Liver (tissue), 9 donors: ENCODE measurements around the gene ANKRD1. TPM values are rescaled to one million over a fixed set of nuclear protein-coding genes. Genes with fewer than 3 reads are reported as not detected.
A peak's percentile ranks its signal among the peaks of the same experiment; 100 is the strongest.

ENCODE experiments used
- DNase-seq: peaks from one replicate; pipeline ENCODE4 v3.0.0-alpha.2; 2017; ENCODE audit warnings: low spot score
- H3K27ac ChIP-seq, 2 donors: one replicate each; pipeline ENCODE4 v1.7.0; 2013; ENCODE audit warnings: inconsistent platforms in 2 of 2, low read length in 2 of 2, control low read depth in 1 of 2, low read depth in 1 of 2, mild to moderate bottlenecking in 1 of 2
- H3K27me3 ChIP-seq, 4 donors: one replicate each; pipeline versions ENCODE4 v1.6.1 to v1.7.0; 2013; ENCODE audit warnings: low read length in 3 of 4, inconsistent platforms in 1 of 4, mild to moderate bottlenecking in 1 of 4, moderate library complexity in 1 of 4; ENCODE audit not compliant: control insufficient read depth in 4 of 4, insufficient read depth in 4 of 4
- H3K36me3 ChIP-seq, 4 donors: one replicate each; pipeline versions ENCODE4 v1.6.1 to v1.7.0; 2013; ENCODE audit warnings: low read length in 3 of 4, mild to moderate bottlenecking in 3 of 4, low read depth in 1 of 4, moderate library complexity in 1 of 4; ENCODE audit not compliant: control insufficient read depth in 4 of 4, insufficient read depth in 3 of 4
- H3K4me1 ChIP-seq, 4 donors: one replicate each; pipeline versions ENCODE4 v1.6.1 to v1.7.0; 2013; ENCODE audit warnings: low read length in 3 of 4, mild to moderate bottlenecking in 3 of 4, moderate library complexity in 1 of 4; ENCODE audit not compliant: control insufficient read depth in 4 of 4, insufficient read depth in 4 of 4
- H3K4me3 ChIP-seq, 3 donors: one replicate each; pipeline versions ENCODE4 v1.6.1 to v1.7.0; 2013; ENCODE audit warnings: low read length in 3 of 3, control low read depth in 1 of 3, low read depth in 1 of 3, mild to moderate bottlenecking in 1 of 3
- H3K9ac ChIP-seq, 2 donors: one replicate each; pipeline ENCODE4 v1.7.0; 2013; ENCODE audit warnings: low read length in 2 of 2, mild to moderate bottlenecking in 2 of 2, moderate library complexity in 2 of 2, control low read depth in 1 of 2, low read depth in 1 of 2
- H3K9me3 ChIP-seq, 4 donors: one replicate each; pipeline versions ENCODE4 v1.6.1 to v1.7.0; 2013; ENCODE audit warnings: low read length in 3 of 4; ENCODE audit not compliant: control insufficient read depth in 4 of 4
- ATF3 ChIP-seq: IDR thresholded peaks from 2 replicates; pipeline ENCODE4 v1.6.1; 2016; ENCODE audit warnings: antibody characterized with exemption
- CTCF ChIP-seq: fragments of 150-350 bp; IDR thresholded peaks from 2 replicates; pipeline ENCODE4 v1.5.1; 2017; ENCODE audit warnings: improper control_type of control experiment, low read depth, low read length; ENCODE audit not compliant: missing input control
- FOXA1 ChIP-seq: IDR thresholded peaks from 2 replicates; pipeline ENCODE4 v1.6.1; 2016; ENCODE audit warnings: antibody characterized with exemption
- FOXA2 ChIP-seq: IDR thresholded peaks from 2 replicates; pipeline ENCODE4 v1.6.1; 2016; ENCODE audit warnings: antibody characterized with exemption
- HNF4A ChIP-seq, 2 donors: conservative IDR thresholded peaks; 2 replicates each; pipeline ENCODE4 v1.6.1; 2016; ENCODE audit warnings: antibody characterized with exemption in 2 of 2, mild to moderate bottlenecking in 2 of 2
- HNF4G ChIP-seq: IDR thresholded peaks from 2 replicates; pipeline ENCODE4 v1.6.1; 2016; ENCODE audit warnings: antibody characterized with exemption
- JUND ChIP-seq, 2 donors: IDR thresholded peaks; 2 replicates each; pipeline ENCODE4 v1.6.1; 2016; ENCODE audit warnings: antibody characterized with exemption in 2 of 2
- NR2F2 ChIP-seq: IDR thresholded peaks from 2 replicates; pipeline ENCODE4 v1.6.1; 2016; ENCODE audit warnings: antibody characterized with exemption
- RAD21 ChIP-seq, 2 donors: IDR thresholded peaks; 2 replicates each; pipeline ENCODE4 v1.6.1; 2016; ENCODE audit warnings: antibody characterized with exemption in 2 of 2, mild to moderate bottlenecking in 2 of 2
- RXRA ChIP-seq, 2 donors: IDR thresholded peaks; 2 replicates each; pipeline ENCODE4 v1.6.1; 2017 to 2018; ENCODE audit warnings: antibody characterized with exemption in 2 of 2, mild to moderate bottlenecking in 1 of 2
- SP1 ChIP-seq: IDR thresholded peaks from 2 replicates; pipeline ENCODE4 v1.6.1; 2018; ENCODE audit warnings: antibody characterized with exemption, mild to moderate bottlenecking
- TAF1 ChIP-seq: conservative IDR thresholded peaks from 2 replicates; pipeline ENCODE4 v1.6.1; 2016; ENCODE audit warnings: antibody characterized with exemption, mild to moderate bottlenecking
- YY1 ChIP-seq: IDR thresholded peaks from 2 replicates; pipeline ENCODE4 v1.6.1; 2016; ENCODE audit warnings: antibody characterized with exemption, mild to moderate bottlenecking
- WGBS: extraction: QIAGEN DNeasy Blood & Tissue Kit; methylation state at CpG from one replicate; pipeline ENCODE4 v1.1.7; 2013; 5-methylcytosine and 5-hydroxymethylcytosine counted together
- polyA plus RNA-seq, 2 donors: library from polyadenylated mRNA; stranded (reverse) in 1 of 2; unstranded in 1 of 2; fragments of 200-250 nt in 1 of 2; fragments of >200 nt in 1 of 2; fragmentation: Nextera tagmentation in 1 of 2; extraction: Ambion mirVana in 1 of 2; gene quantifications; one replicate each; pipeline versions ENCODE4 v1.2.1 to v1.2.3, GENCODE V29; 2013 to 2015
- total RNA-seq, 2 donors: library from RNA; depleted of rRNA; stranded (reverse); fragments of >200 nt; gene quantifications; one replicate each; pipeline ENCODE4 v1.2.3, GENCODE V29; 2014
- TF ChIP-seq, protein P1 (sequence below): IDR thresholded peaks from 2 replicates; pipeline ENCODE4 v1.6.1; 2016; ENCODE audit warnings: antibody characterized with exemption
- donor health status: healthy.
- donor health status: healthy.
- donor health status: healthy.
- donor health status: healthy.
- donor health status: healthy.

The ANKRD1 gene
- total and polyA plus RNA-seq, 4 donors, result 0.16 to 0.25 TPM; not detected in 2

- H3K9ac ChIP-seq, result no peak overlapping the region
- no peaks in the 10 kb centered on the region for H3K36me3 ChIP-seq
- peaks cover 0 to 3% (median 0%) of the 10 kb centered on the region in 4 donors for H3K4me1 ChIP-seq
- no peak for DNase-seq
- TF ChIP-seq SP1 (no peak), CTCF (no peak), FOXA2 (no peak), RXRA (IDR thresholded peaks at IDR 0.05) (no peak), HNF4A (conservative IDR thresholded peaks at IDR 0.05) (no peak)
- TF ChIP-seq, protein P1, sequence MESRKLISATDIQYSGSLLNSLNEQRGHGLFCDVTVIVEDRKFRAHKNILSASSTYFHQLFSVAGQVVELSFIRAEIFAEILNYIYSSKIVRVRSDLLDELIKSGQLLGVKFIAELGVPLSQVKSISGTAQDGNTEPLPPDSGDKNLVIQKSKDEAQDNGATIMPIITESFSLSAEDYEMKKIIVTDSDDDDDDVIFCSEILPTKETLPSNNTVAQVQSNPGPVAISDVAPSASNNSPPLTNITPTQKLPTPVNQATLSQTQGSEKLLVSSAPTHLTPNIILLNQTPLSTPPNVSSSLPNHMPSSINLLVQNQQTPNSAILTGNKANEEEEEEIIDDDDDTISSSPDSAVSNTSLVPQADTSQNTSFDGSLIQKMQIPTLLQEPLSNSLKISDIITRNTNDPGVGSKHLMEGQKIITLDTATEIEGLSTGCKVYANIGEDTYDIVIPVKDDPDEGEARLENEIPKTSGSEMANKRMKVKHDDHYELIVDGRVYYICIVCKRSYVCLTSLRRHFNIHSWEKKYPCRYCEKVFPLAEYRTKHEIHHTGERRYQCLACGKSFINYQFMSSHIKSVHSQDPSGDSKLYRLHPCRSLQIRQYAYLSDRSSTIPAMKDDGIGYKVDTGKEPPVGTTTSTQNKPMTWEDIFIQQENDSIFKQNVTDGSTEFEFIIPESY, result no peak
- WGBS, result 81% methylated on average over 4 of the region's 4 CpGs
- H3K4me3 ChIP-seq, result no peak overlapping the region
- peaks cover 0 to 4% (median 0%) of the 10 kb centered on the region in 4 donors for H3K27me3 ChIP-seq
- H3K9me3 ChIP-seq, result no peaks in the 10 kb centered on the region
- no peak overlapping the region for H3K27ac ChIP-seq
Observed at GRCh38 chr10:90912174-90912573, 8.7 kb downstream of the ANKRD1 start.

DNA sequence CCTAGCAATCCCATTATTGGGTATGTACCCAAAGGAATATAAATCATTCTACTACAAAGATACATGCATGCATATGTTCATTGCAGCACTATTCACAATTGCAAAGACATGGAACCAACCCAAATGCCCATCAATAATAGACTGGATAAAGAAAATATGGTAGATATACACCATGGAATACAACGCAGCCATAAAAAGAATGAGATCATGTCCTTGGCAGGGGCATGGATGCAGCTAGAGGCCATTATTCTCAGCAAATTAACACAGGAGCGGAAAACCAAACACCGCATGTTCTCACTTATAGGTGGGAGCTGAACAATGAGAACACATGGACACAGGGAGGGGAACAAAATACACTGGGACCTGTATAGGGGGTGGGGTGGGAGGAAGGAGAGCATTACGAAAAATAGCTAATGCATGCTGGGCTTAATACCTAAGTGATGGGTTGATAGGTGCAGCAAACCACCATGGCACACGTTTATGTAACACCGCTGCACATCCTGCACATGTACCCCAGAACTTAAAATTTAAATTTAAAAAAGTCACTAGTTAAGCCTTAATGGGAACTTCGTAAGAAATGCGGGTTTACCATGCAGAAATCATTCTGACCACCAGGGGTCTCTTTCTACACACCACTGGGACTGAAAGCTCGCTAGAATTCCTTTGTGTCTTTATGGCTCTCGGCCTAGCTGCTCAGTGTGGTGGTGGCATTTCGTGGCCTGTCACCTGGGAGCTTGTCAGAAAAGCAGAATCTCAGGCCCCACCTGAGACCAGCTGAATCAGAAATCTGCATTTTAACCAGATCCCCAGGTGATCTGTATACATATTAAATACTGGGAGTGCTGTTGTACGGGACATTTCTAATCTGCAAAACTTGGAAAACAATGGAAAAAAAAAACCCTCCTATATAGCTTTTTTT is 9.5 kb downstream of the ANKRD1 start:
- 35% methylated on average over 12 of the region's 12 CpGs for WGBS
- no peaks in the 10 kb centered on the region for H3K9me3 ChIP-seq
- peaks cover 0 to 4% (median 0%) of the 10 kb centered on the region in 4 donors for H3K27me3 ChIP-seq
- no peak overlapping the region for H3K27ac ChIP-seq
- peaks cover 0 to 3% (median 0%) of the 10 kb centered on the region in 4 donors for H3K4me1 ChIP-seq
- H3K36me3 ChIP-seq, result no peaks in the 10 kb centered on the region
- DNase-seq, result peak; percentile 53
- H3K4me3 ChIP-seq, result no peak overlapping the region
- H3K9ac ChIP-seq, result no peak overlapping the region
- peak; percentile 86 to 88 for TF ChIP-seq RAD21 (IDR thresholded peaks at IDR 0.05)
- TF ChIP-seq YY1, result peak; percentile 4
- TF ChIP-seq HNF4A (conservative IDR thresholded peaks at IDR 0.05), result no peak
- no peak for TF ChIP-seq RXRA (IDR thresholded peaks at IDR 0.05)
- TF ChIP-seq CTCF, result peak; percentile 75

GRCh38 chr10:90906596-90906995 is 14.3 kb downstream of the ANKRD1 start:
- 85% methylated on average over 1 of the region's 1 CpG for WGBS
- Histone ChIP-seq H3K27me3 (no peaks in the 10 kb centered on the region), H3K36me3 (peaks cover 0 to 7% (median 2%) of the 10 kb centered on the region in 4 donors), H3K9me3 (no peaks in the 10 kb centered on the region), H3K4me1 (peaks cover 0 to under 1% (median 0%) of the 10 kb centered on the region in 4 donors), H3K27ac (no peak overlapping the region), H3K9ac (no peak overlapping the region), H3K4me3 (no peak overlapping the region)
- no peak for DNase-seq
- TF ChIP-seq FOXA1 (no peak), RAD21 (IDR thresholded peaks at IDR 0.05) (no peak), ATF3 (no peak), HNF4G (no peak), TAF1 (no peak), NR2F2 (no peak), YY1 (no peak), FOXA2 (no peak), SP1 (no peak), RXRA (IDR thresholded peaks at IDR 0.05) (no peak), JUND (IDR thresholded peaks at IDR 0.05) (no peak), HNF4A (conservative IDR thresholded peaks at IDR 0.05) (no peak), CTCF (no peak)
